Type B pancreatic cell (in vitro differentiated cells): Measurements from ENCODE around the gene GALT. TPM values are rescaled to one million over a fixed set of nuclear protein-coding genes. Genes with fewer than 3 reads are reported as not detected.

Experiments used
- DNase-seq: peaks from one replicate; pipeline ENCODE4 v3.0.0; 2021; ENCODE audit warnings: mixed read lengths; ENCODE audit not compliant: unreplicated experiment; ENCODE audit errors: extremely low spot score
- H3K27ac Mint-ChIP-seq: 2 replicates; pipeline ENCODE4 v1.8.0; 2021; ENCODE audit warnings: mild to moderate bottlenecking, mixed read lengths
- H3K27me3 Mint-ChIP-seq: 2 replicates; pipeline ENCODE4 v1.8.0; 2021; ENCODE audit warnings: mixed read lengths
- H3K36me3 Mint-ChIP-seq: 2 replicates; pipeline ENCODE4 v1.8.0; 2021; ENCODE audit warnings: mixed read lengths
- H3K4me1 Mint-ChIP-seq: one replicate; pipeline ENCODE4 v1.8.0; 2021; ENCODE audit warnings: mixed read lengths; ENCODE audit not compliant: unreplicated experiment
- H3K4me3 Mint-ChIP-seq: 2 replicates; pipeline ENCODE4 v1.8.0; 2021; ENCODE audit warnings: mild to moderate bottlenecking, mixed read lengths
- H3K9me3 Mint-ChIP-seq: 2 replicates; pipeline ENCODE4 v1.8.0; 2021; ENCODE audit warnings: mixed read lengths
- total RNA-seq: library from RNA; stranded (reverse); gene quantifications from 2 replicates; pipeline ENCODE4 v1.2.1, GENCODE V29; 2021; ENCODE audit warnings: low replicate concordance
- TF ChIP-seq, protein P1 (sequence below): fragments of 200-600 bp; sonication (generic); conservative IDR thresholded peaks from 2 replicates; pipeline ENCODE4 v1.5.0; 2021; ENCODE audit warnings: antibody characterized with exemption, mild to moderate bottlenecking

GALT gene
- total RNA-seq, 1 donor from 2014 or later: 70.5 TPM

GRCh38 chr9:34623374-34624235 lies 22.9 kb upstream of the GALT start:
- H3K4me3 Mint-ChIP-seq: no peak overlapping the region
- H3K36me3 Mint-ChIP-seq: peaks cover 4% of the 10 kb centered on the region
- DNase-seq: no peak
- peaks cover 57% of the 10 kb centered on the region for H3K27me3 Mint-ChIP-seq
- peaks cover 21% of the 10 kb centered on the region for H3K4me1 Mint-ChIP-seq
- no peaks in the 10 kb centered on the region for H3K9me3 Mint-ChIP-seq
- no peak overlapping the region for H3K27ac Mint-ChIP-seq
- TF ChIP-seq, protein P1, sequence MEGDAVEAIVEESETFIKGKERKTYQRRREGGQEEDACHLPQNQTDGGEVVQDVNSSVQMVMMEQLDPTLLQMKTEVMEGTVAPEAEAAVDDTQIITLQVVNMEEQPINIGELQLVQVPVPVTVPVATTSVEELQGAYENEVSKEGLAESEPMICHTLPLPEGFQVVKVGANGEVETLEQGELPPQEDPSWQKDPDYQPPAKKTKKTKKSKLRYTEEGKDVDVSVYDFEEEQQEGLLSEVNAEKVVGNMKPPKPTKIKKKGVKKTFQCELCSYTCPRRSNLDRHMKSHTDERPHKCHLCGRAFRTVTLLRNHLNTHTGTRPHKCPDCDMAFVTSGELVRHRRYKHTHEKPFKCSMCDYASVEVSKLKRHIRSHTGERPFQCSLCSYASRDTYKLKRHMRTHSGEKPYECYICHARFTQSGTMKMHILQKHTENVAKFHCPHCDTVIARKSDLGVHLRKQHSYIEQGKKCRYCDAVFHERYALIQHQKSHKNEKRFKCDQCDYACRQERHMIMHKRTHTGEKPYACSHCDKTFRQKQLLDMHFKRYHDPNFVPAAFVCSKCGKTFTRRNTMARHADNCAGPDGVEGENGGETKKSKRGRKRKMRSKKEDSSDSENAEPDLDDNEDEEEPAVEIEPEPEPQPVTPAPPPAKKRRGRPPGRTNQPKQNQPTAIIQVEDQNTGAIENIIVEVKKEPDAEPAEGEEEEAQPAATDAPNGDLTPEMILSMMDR: no peak

- Mint-ChIP-seq H3K27ac (no peak overlapping the region), H3K27me3 (peaks cover 66% of the 10 kb centered on the region), H3K36me3 (peaks cover 4% of the 10 kb centered on the region), H3K4me1 (peaks cover 20% of the 10 kb centered on the region), H3K9me3 (no peaks in the 10 kb centered on the region), H3K4me3 (no peak overlapping the region)
- no peak for DNase-seq
- TF ChIP-seq, protein P1: no peak
Measured at GRCh38 chr9:34624475-34625185, 21.8 kb upstream of the GALT start.

DNA sequence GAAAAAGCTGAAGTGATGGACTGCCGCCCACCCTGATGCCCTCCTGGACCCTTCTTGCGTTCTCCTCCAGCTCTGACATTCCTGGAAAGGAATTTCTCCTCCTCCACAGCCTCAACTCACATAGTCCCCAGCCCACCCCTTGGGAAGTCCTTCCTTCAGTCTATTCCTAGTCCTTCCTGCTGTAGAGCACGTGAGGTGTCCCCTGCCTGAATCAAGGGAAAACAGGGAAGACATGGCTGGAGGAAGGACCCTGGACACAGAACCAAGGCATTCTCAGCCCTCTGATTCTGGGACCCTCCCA lies 21.3 kb upstream of the GALT start:
- Mint-ChIP-seq H3K27me3 (peaks cover 71% of the 10 kb centered on the region), H3K36me3 (peaks cover 4% of the 10 kb centered on the region), H3K4me3 (no peak overlapping the region), H3K9me3 (no peaks in the 10 kb centered on the region), H3K27ac (no peak overlapping the region), H3K4me1 (peaks cover 16% of the 10 kb centered on the region)
- TF ChIP-seq, protein P1: no peak
- no peak for DNase-seq

- TF ChIP-seq, protein P1: no peak
- Mint-ChIP-seq H3K27me3 (peaks cover 88% of the 10 kb centered on the region), H3K9me3 (no peaks in the 10 kb centered on the region), H3K36me3 (peaks cover 4% of the 10 kb centered on the region), H3K4me1 (peaks cover 12% of the 10 kb centered on the region), H3K27ac (no peak overlapping the region), H3K4me3 (peak overlapping the region; percentile 84)
- DNase-seq: no peak
Measured at GRCh38 chr9:34627716-34628655, 18.5 kb upstream of the GALT start.
